SW 1271 (cell line): Measurements from ENCODE around the gene CCSAP.

Experiments
- DNase-seq, 2 experiments: peaks; one replicate each; lab custom pipeline; 2025; lab: John Stamatoyannopoulos, UW

CCSAP gene

GRCh38 chr1:229286099-229286766 lies 56.6 kb downstream of the CCSAP start:
- DNase-seq = no peak

- DNase-seq = no peak
Observed at GRCh38 chr1:229285440-229285839, 57.4 kb downstream of the CCSAP start.

- DNase-seq = no peak
Observed at GRCh38 chr1:229284887-229285286, 58.0 kb downstream of the CCSAP start.

GRCh38 chr1:229283183-229283611 lies 59.6 kb downstream of the CCSAP start:
- DNase-seq = no peak

GRCh38 chr1:229282295-229282823 lies 60.5 kb downstream of the CCSAP start:
- no peak for DNase-seq

GRCh38 chr1:229281339-229281926 lies 61.4 kb downstream of the CCSAP start:
- DNase-seq = no peak

- no peak for DNase-seq
Observed at GRCh38 chr1:229280921-229281320, 61.9 kb downstream of the CCSAP start.

GRCh38 chr1:229280037-229280828 lies 62.6 kb downstream of the CCSAP start:
- DNase-seq = no peak

GRCh38 chr1:229279242-229279641 lies 63.6 kb downstream of the CCSAP start:
- no peak for DNase-seq

- no peak for DNase-seq
Observed at GRCh38 chr1:229278120-229278741, 64.6 kb downstream of the CCSAP start.

- DNase-seq = no peak
Observed at GRCh38 chr1:229275005-229275404, 67.8 kb downstream of the CCSAP start.

- DNase-seq = no peak
Observed at GRCh38 chr1:229273507-229274232, 69.2 kb downstream of the CCSAP start.

GRCh38 chr1:229272164-229273158 lies 70.4 kb downstream of the CCSAP start:
- DNase-seq = no peak

- peak in 1 of 2 experiments; percentile 5 for DNase-seq
Observed at GRCh38 chr1:229271448-229272159, 71.2 kb downstream of the CCSAP start.
